ENCODE results near the gene TTC9B.

TTC9B gene

DNA sequence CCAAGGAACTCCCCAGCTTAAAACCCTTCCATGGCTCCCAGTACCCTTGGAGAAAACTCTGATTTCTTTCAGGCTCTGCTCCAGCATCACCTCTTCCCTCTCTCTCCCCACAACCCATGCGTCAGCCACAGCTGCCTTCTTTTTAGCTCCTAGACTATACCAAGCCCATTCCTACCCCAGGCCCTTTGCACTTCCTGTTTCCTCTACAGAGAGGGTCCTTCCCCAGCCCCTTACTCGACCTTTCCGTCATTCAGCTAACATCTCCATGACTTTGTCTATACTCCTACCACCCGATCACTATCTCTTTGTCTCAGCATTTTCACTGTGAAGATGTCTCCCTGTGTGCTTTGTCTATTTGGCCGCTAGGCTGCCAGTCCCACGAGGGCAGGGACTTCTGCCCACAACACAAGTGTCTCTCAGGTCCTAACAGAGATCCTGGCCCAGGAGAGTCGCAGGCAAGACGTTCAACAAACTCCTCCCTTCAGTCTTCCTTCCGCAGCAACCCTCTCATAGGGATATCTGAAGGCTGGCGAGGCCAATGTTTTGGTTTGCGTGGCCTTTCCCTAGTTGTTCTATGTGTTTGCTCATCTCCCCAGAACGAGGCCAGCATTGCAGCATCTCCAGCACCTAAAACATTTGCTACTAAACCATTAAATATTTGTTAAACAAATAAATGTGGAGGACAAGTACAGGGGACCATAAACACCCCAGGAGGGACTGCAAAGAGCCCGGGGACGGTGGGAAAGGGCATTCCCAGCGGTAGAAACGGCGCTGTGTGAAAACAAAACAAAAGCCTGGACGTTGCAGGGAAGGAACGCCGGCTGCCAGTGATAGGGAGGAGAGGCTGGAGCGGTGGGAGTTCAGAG is 7.5 kb upstream of the TTC9B start:
- peaks cover 38% of the 10 kb centered on the region for H3K4me1 Mint-ChIP-seq
- H3K4me3 Mint-ChIP-seq: peak overlapping the region; percentile 4

GRCh38 chr19:40224342-40225150 is 6.4 kb upstream of the TTC9B start:
- peaks cover 71% of the 10 kb centered on the region for H3K27me3 Mint-ChIP-seq (ENCODE audit: low read depth, poor library complexity)
- no peak for TF ChIP-seq CTCF (IDR thresholded peaks at IDR 0.05)
- no peak overlapping the region for H3K4me3 Mint-ChIP-seq
- H3K9me3 Mint-ChIP-seq: peaks cover 9% of the 10 kb centered on the region
- peaks cover 5% of the 10 kb centered on the region for H3K36me3 Mint-ChIP-seq (ENCODE audit: low read depth)
- DNase-seq: no peak
- H3K4me1 Mint-ChIP-seq: peaks cover 26% of the 10 kb centered on the region
- H3K27ac Mint-ChIP-seq: no peak overlapping the region

More for the DNA sequence above, 7.5 kb upstream of the TTC9B start:
- DNase-seq: no peak
- no peak for TF ChIP-seq CTCF (IDR thresholded peaks at IDR 0.05)
- peaks cover 5% of the 10 kb centered on the region for H3K36me3 Mint-ChIP-seq (ENCODE audit: low read depth)
- H3K27me3 Mint-ChIP-seq (ENCODE audit: low read depth, poor library complexity): peaks cover 60% of the 10 kb centered on the region
- H3K9me3 Mint-ChIP-seq: peaks cover 9% of the 10 kb centered on the region
- no peak overlapping the region for H3K27ac Mint-ChIP-seq

GRCh38 chr19:40223135-40223822 is 5.1 kb upstream of the TTC9B start:
- no peak for TF ChIP-seq CTCF (IDR thresholded peaks at IDR 0.05)
- Mint-ChIP-seq H3K9me3 (peaks cover 9% of the 10 kb centered on the region), H3K36me3 (ENCODE audit: low read depth) (peaks cover 5% of the 10 kb centered on the region), H3K27me3 (ENCODE audit: low read depth, poor library complexity) (peaks cover 81% of the 10 kb centered on the region), H3K27ac (no peak overlapping the region), H3K4me1 (peaks cover 17% of the 10 kb centered on the region), H3K4me3 (no peak overlapping the region)
- DNase-seq: no peak

GRCh38 chr19:40221858-40222619 is 3.9 kb upstream of the TTC9B start:
- TF ChIP-seq CTCF (IDR thresholded peaks at IDR 0.05): peak; percentile 89
- Mint-ChIP-seq H3K4me3 (no peak overlapping the region), H3K4me1 (peaks cover 12% of the 10 kb centered on the region), H3K9me3 (peaks cover 9% of the 10 kb centered on the region), H3K27me3 (ENCODE audit: low read depth, poor library complexity) (peaks cover 91% of the 10 kb centered on the region), H3K36me3 (ENCODE audit: low read depth) (peaks cover 5% of the 10 kb centered on the region), H3K27ac (peak overlapping the region; percentile 27)
- peak; percentile 82 for DNase-seq

DNA sequence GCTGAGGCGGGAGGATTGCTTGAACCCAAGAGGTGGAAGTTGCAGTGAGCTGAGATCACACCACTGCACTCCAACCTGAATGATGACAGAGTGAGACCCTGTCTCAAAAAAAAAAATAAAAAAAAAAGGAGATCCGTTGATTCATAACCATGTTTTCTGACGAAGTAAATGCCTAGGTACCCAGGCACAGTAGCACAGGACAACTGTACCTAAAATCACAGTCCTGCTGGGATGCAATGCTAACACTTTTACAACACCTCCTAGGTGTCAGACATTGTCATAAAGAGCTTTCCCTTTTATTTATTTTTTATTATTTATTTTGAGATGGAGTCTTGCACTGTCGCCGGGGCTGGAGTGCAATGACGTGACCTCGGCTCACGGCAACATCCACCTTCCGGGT is 2.5 kb upstream of the TTC9B start:
- Mint-ChIP-seq H3K27ac (no peak overlapping the region), H3K4me3 (no peak overlapping the region), H3K27me3 (ENCODE audit: low read depth, poor library complexity) (peaks cover 99% of the 10 kb centered on the region), H3K9me3 (peaks cover 9% of the 10 kb centered on the region), H3K36me3 (ENCODE audit: low read depth) (peaks cover 9% of the 10 kb centered on the region), H3K4me1 (peaks cover 3% of the 10 kb centered on the region)
- DNase-seq: no peak
- no peak for TF ChIP-seq CTCF (IDR thresholded peaks at IDR 0.05)

All from nephron progenitor cell (in vitro differentiated cells).